NCI-H2107 treated with DMSO at 0.1 percent for 48 hours (cell line): ENCODE measurements around the gene MFSD6.
A peak's percentile ranks its signal among the peaks of the same experiment; 100 is the strongest.
"Not testable (repeated sequence)": the region's sequence is repeated elsewhere in the genome, so short reads cannot be mapped to it uniquely, and the experiment has no call there.

Experiments used
- DNase-seq: peaks from one replicate; lab custom pipeline; 2025; ENCODE audit not compliant: unreplicated experiment; lab: John Stamatoyannopoulos, UW

Gene MFSD6

GRCh38 chr2:190462181-190462580, 54.0 kb downstream of the MFSD6 start:
- DNase-seq, result no peak

- DNase-seq, result no peak
These were observed 54.5 kb downstream of the MFSD6 start for GRCh38 chr2:190462611-190463010.

- DNase-seq, result no peak
These were observed 56.9 kb downstream of the MFSD6 start for GRCh38 chr2:190465060-190465459.

- peak; percentile 3 for DNase-seq
These were observed 58.8 kb downstream of the MFSD6 start for GRCh38 chr2:190466819-190467446.

GRCh38 chr2:190467575-190468083, 59.5 kb downstream of the MFSD6 start:
- DNase-seq, result peak; percentile 33

- DNase-seq, result not testable (repeated sequence)
These were observed 60.2 kb downstream of the MFSD6 start for GRCh38 chr2:190468354-190468753.

GRCh38 chr2:190468814-190469569, 60.8 kb downstream of the MFSD6 start:
- peak; percentile 97 for DNase-seq

GRCh38 chr2:190469771-190470170, 61.6 kb downstream of the MFSD6 start:
- DNase-seq, result peak; percentile 87

- DNase-seq, result no peak
These were observed 62.2 kb downstream of the MFSD6 start for GRCh38 chr2:190470256-190470826.

- DNase-seq, result peak; percentile 22
These were observed 69.7 kb downstream of the MFSD6 start for GRCh38 chr2:190477661-190478454.

GRCh38 chr2:190478572-190479195, 70.5 kb downstream of the MFSD6 start:
- no peak for DNase-seq

GRCh38 chr2:190481339-190481738, 73.2 kb downstream of the MFSD6 start:
- DNase-seq, result no peak

- DNase-seq, result no peak
These were observed 74.3 kb downstream of the MFSD6 start for GRCh38 chr2:190482451-190482850.

GRCh38 chr2:190486037-190486623, 78.0 kb downstream of the MFSD6 start:
- no peak for DNase-seq

- no peak for DNase-seq
These were observed 80.5 kb downstream of the MFSD6 start for GRCh38 chr2:190488516-190489233.

GRCh38 chr2:190489475-190489874, 81.3 kb downstream of the MFSD6 start:
- no peak for DNase-seq

GRCh38 chr2:190490502-190490901, 82.3 kb downstream of the MFSD6 start:
- no peak for DNase-seq

- DNase-seq, result no peak
These were observed 84.9 kb downstream of the MFSD6 start for GRCh38 chr2:190493095-190493494.

- not testable (repeated sequence) for DNase-seq
These were observed 86.6 kb downstream of the MFSD6 start for GRCh38 chr2:190494600-190495227.
